ENCODE measurements around the gene NREP.

The NREP gene

GRCh38 chr5:111691914-111692313, 65.1 kb downstream of the NREP start:
- DNase-seq = no peak

DNA sequence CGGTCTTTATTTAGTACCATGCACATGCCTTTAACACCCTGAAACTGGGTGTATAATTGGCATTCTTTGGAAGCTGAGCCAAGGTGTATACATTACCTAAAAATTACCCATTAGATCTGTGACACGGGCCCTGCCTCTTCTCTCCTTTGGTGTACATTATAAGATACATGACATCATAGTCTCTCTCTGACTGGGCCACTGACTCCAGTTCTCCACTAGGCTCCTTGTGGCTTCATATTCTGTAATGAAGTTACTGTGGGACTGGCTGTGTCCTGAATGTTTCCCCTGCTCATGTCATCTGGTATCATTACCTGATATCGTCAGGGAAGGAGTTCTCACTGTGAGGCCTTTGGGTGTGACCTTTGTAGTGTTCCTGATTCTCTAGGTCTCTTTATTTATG, 65.5 kb downstream of the NREP start:
- DNase-seq = no peak

DNA sequence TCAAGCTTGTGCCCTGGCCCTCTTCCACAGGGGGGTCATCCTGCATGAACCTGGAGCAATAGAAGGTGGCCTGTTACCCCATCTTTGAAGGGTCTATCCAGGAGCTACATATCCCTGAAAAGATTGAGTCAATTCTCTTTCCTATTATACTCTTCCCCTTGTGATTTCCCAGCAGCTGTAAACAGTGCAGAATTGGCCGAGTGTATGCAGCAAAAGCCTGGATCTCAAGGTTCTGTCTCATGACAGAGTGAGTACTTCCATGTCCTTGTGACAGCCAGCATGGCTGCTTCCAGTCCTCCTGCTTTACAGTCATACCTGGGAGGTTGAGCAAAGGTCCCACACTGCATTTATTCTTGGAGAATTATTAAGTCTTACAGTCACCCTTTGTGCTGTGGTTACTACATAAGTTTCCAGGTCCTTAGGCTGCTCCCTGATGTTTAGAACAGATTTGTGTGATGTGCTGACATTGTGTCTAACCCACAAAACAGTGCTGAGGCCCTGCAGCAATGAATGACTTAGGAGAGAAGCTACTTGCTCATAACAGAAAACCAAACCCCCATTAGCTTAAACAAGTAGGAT, 67.5 kb downstream of the NREP start:
- DNase-seq = no peak

DNA sequence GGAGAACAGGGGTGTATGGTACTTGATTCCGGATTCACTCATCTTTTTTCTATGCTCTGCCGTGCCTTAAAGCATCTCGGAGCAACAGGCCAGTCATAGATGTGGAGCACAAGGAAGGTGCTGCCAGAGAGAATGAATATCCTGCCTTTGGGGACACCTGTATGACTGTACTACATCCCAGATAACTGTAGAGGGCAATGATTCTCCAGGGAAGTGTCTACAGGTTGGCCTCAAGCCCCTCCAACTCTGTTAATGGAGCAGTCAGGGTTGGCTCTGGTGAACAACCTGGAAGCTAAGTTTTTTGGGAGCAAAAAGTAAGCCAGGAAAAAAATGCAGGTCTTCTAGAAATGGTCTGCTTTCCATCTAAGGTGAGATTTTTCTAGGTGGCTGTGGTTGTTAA, 71.0 kb downstream of the NREP start:
- DNase-seq = peak in 1 of 2 experiments; percentile 3

- no peak for DNase-seq
These were observed 74.4 kb downstream of the NREP start for GRCh38 chr5:111682641-111683040.

DNA sequence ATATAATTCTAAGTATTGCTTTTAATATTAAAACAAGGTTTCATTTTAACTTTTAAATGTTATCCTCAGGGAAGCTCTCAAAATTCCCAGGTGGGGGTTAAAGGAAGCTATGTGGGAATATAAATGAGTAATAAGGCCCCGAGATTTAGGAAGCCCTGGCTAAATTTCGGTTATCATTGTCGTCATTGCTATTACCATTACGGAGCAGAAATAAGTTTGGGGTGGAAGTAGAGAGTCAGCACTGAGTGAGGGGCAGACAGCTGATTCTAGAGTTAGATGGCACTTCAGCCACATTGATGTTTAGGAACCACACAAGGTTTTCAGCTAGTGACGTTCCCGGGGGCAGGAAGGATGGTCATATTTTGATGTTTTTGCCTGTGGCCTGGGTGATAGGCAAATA, 74.9 kb downstream of the NREP start:
- no peak for DNase-seq

GRCh38 chr5:111681414-111682120, 75.4 kb downstream of the NREP start:
- no peak for DNase-seq

DNA sequence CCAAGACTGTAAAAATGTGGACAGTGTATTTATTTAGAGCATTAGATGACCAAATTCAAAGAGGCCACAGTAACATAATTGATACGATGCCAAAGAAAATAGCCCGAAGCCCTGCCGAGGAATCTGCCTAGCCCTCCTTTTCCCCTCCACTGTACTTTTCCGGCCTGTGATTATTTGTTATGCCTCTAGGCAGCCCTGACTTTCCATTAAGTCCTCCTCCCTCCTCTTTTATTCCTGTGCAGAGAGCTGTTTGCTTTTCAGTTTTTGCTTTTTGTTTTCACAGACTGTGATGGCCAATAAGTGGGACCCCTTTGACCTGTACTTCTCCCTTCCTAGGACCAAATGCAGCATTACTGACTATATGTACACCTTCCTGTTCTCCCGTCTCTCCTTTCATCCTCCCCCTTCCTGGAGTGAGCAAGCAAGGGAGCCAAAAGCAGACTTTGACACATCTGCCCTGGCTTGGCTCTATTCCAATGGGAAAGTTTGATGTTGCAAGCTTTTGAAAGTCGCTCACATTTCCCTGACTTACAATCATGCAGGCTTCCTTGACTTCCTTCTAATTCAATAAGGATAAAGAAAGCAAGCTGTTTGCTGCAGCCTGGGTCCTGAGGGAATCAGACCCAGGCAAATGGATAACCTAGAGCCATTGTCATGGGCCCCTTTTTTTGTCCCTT, 76.1 kb downstream of the NREP start:
- no peak for DNase-seq

- DNase-seq = no peak
These were observed 77.4 kb downstream of the NREP start for GRCh38 chr5:111679611-111680010.

Data from AML-193 (cell line).